GM06990 (cell line): ENCODE results near the gene TTC19.

Source experiments
- DNase-seq: peaks from one replicate; pipeline ENCODE4 v3.0.0-alpha.2; 2011; ENCODE audit not compliant: insufficient read length; ENCODE audit errors: extremely low read depth
- H3K27me3 ChIP-seq: replicated peaks from 2 replicates; pipeline ENCODE4 v1.6.0; 2011; ENCODE audit warnings: low read length; ENCODE audit not compliant: control insufficient read depth, insufficient read depth
- H3K36me3 ChIP-seq: 2 replicates; pipeline ENCODE4 v1.5.1; 2011; ENCODE audit warnings: low read length; ENCODE audit not compliant: control insufficient read depth, insufficient read depth
- H3K4me3 ChIP-seq: replicated peaks from 2 replicates; pipeline ENCODE4 v1.5.1; 2011; ENCODE audit warnings: low read depth, mild to moderate bottlenecking, control low read depth, low read length
- CTCF ChIP-seq: IDR thresholded peaks from 2 replicates; pipeline ENCODE4 v1.5.1; 2011; ENCODE audit warnings: low read length, control low read depth, mild to moderate bottlenecking, inconsistent platforms; ENCODE audit not compliant: insufficient read depth, poor library complexity, severe bottlenecking

Gene TTC19

GRCh38 chr17:16025202-16025601, 25.6 kb downstream of the TTC19 start:
- H3K4me3 ChIP-seq: no peak overlapping the region
- H3K27me3 ChIP-seq: no peaks in the 10 kb centered on the region
- no peak for TF ChIP-seq CTCF
- peaks cover 23% of the 10 kb centered on the region for H3K36me3 ChIP-seq
- no peak for DNase-seq

GRCh38 chr17:16026895-16027294, 27.3 kb downstream of the TTC19 start:
- Histone ChIP-seq H3K36me3 (peaks cover 21% of the 10 kb centered on the region), H3K4me3 (no peak overlapping the region), H3K27me3 (no peaks in the 10 kb centered on the region)
- TF ChIP-seq CTCF: no peak
- no peak for DNase-seq

- Histone ChIP-seq H3K27me3 (no peaks in the 10 kb centered on the region), H3K4me3 (no peak overlapping the region), H3K36me3 (peaks cover 24% of the 10 kb centered on the region)
- peak; percentile 14 for DNase-seq
- TF ChIP-seq CTCF: no peak
Measured at GRCh38 chr17:16027708-16028584, 28.3 kb downstream of the TTC19 start.

GRCh38 chr17:16033729-16034349, 34.2 kb downstream of the TTC19 start:
- H3K4me3 ChIP-seq: no peak overlapping the region
- DNase-seq: no peak
- H3K27me3 ChIP-seq: no peaks in the 10 kb centered on the region
- H3K36me3 ChIP-seq: peaks cover 16% of the 10 kb centered on the region
- no peak for TF ChIP-seq CTCF

GRCh38 chr17:16036261-16036660, 36.6 kb downstream of the TTC19 start:
- H3K27me3 ChIP-seq: no peaks in the 10 kb centered on the region
- no peak for DNase-seq
- no peak overlapping the region for H3K4me3 ChIP-seq
- TF ChIP-seq CTCF: no peak
- peaks cover 11% of the 10 kb centered on the region for H3K36me3 ChIP-seq
